ENCODE results near the gene MTURN.

The MTURN gene

DNA sequence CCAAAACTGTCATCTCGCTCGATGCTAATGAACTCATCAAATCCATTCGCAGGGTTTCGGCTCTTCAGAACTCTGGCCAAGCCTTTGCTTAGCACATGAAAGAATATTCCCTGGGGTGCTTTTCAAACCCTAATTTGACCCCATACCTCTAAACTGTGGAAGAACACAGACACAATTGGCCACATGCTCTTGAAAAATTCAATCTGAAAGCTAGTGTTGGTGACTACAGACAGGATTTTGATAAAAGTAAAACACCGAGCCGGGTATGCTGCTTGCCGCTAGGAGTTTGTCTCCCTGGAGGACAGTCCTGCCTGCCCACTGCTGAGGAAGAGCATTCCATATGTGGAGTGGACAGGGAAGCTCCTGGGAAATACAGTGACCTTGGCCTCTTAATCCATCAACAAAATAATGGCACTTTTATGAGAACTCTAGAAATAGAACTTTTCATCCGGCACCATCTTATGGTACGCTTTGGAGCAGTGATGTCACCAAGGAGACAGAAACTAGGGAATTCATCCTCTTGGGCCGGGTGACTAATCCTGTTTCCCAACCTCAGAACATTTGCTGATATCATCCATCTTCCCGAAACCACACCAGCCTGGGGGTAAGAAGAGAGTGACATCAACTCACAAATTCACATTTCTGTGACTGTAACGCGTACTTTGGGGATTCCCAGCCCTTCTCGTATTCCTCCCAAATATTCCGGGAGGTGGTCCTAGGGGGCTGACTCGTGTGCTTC is 34.2 kb downstream of the MTURN start:
- TF ChIP-seq ARNTL (CRISPR knock-in tag; IDR thresholded peaks at IDR 0.05; ENCODE audit: borderline replicate concordance, low read depth) (no peak), TCF4 (CRISPR knock-in tag; IDR thresholded peaks at IDR 0.05; ENCODE audit: borderline replicate concordance) (no peak), ZC3H10 (CRISPR knock-in tag; IDR thresholded peaks at IDR 0.05) (no peak), ZNF8 (CRISPR knock-in tag; IDR thresholded peaks at IDR 0.05) (no peak), ZFP3 (CRISPR knock-in tag; IDR thresholded peaks at IDR 0.05) (no peak), ZFP30 (CRISPR knock-in tag; IDR thresholded peaks at IDR 0.05) (no peak), RARB (CRISPR knock-in tag; IDR thresholded peaks at IDR 0.05) (no peak), BACH2 (CRISPR knock-in tag; IDR thresholded peaks at IDR 0.05; ENCODE audit: borderline replicate concordance) (no peak), ESRRG (CRISPR knock-in tag; IDR thresholded peaks at IDR 0.05) (no peak), SNAI2 (CRISPR knock-in tag; IDR thresholded peaks at IDR 0.05) (no peak), CSDC2 (CRISPR knock-in tag; IDR thresholded peaks at IDR 0.05) (no peak), GLIS3 (CRISPR knock-in tag; IDR thresholded peaks at IDR 0.05) (no peak), ZNF70 (CRISPR knock-in tag; IDR thresholded peaks at IDR 0.05) (no peak), PPARA (CRISPR knock-in tag; IDR thresholded peaks at IDR 0.05; ENCODE audit: borderline replicate concordance) (no peak), TOX (CRISPR knock-in tag; IDR thresholded peaks at IDR 0.05; ENCODE audit: borderline replicate concordance) (no peak)
- TF ChIP-seq, protein P1, sequence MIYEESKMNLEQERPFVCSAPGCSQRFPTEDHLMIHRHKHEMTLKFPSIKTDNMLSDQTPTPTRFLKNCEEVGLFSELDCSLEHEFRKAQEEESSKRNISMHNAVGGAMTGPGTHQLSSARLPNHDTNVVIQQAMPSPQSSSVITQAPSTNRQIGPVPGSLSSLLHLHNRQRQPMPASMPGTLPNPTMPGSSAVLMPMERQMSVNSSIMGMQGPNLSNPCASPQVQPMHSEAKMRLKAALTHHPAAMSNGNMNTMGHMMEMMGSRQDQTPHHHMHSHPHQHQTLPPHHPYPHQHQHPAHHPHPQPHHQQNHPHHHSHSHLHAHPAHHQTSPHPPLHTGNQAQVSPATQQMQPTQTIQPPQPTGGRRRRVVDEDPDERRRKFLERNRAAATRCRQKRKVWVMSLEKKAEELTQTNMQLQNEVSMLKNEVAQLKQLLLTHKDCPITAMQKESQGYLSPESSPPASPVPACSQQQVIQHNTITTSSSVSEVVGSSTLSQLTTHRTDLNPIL (CRISPR knock-in tag; IDR thresholded peaks at IDR 0.05; ENCODE audit: low read depth) = no peak
- TF ChIP-seq, protein P2, sequence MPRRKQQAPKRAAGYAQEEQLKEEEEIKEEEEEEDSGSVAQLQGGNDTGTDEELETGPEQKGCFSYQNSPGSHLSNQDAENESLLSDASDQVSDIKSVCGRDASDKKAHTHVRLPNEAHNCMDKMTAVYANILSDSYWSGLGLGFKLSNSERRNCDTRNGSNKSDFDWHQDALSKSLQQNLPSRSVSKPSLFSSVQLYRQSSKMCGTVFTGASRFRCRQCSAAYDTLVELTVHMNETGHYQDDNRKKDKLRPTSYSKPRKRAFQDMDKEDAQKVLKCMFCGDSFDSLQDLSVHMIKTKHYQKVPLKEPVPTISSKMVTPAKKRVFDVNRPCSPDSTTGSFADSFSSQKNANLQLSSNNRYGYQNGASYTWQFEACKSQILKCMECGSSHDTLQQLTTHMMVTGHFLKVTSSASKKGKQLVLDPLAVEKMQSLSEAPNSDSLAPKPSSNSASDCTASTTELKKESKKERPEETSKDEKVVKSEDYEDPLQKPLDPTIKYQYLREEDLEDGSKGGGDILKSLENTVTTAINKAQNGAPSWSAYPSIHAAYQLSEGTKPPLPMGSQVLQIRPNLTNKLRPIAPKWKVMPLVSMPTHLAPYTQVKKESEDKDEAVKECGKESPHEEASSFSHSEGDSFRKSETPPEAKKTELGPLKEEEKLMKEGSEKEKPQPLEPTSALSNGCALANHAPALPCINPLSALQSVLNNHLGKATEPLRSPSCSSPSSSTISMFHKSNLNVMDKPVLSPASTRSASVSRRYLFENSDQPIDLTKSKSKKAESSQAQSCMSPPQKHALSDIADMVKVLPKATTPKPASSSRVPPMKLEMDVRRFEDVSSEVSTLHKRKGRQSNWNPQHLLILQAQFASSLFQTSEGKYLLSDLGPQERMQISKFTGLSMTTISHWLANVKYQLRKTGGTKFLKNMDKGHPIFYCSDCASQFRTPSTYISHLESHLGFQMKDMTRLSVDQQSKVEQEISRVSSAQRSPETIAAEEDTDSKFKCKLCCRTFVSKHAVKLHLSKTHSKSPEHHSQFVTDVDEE (CRISPR knock-in tag; IDR thresholded peaks at IDR 0.05) = no peak
- TF ChIP-seq, protein P3, sequence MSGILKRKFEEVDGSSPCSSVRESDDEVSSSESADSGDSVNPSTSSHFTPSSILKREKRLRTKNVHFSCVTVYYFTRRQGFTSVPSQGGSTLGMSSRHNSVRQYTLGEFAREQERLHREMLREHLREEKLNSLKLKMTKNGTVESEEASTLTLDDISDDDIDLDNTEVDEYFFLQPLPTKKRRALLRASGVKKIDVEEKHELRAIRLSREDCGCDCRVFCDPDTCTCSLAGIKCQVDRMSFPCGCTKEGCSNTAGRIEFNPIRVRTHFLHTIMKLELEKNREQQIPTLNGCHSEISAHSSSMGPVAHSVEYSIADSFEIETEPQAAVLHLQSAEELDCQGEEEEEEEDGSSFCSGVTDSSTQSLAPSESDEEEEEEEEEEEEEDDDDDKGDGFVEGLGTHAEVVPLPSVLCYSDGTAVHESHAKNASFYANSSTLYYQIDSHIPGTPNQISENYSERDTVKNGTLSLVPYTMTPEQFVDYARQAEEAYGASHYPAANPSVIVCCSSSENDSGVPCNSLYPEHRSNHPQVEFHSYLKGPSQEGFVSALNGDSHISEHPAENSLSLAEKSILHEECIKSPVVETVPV (CRISPR knock-in tag; IDR thresholded peaks at IDR 0.05) = no peak
- TF ChIP-seq, protein P4, sequence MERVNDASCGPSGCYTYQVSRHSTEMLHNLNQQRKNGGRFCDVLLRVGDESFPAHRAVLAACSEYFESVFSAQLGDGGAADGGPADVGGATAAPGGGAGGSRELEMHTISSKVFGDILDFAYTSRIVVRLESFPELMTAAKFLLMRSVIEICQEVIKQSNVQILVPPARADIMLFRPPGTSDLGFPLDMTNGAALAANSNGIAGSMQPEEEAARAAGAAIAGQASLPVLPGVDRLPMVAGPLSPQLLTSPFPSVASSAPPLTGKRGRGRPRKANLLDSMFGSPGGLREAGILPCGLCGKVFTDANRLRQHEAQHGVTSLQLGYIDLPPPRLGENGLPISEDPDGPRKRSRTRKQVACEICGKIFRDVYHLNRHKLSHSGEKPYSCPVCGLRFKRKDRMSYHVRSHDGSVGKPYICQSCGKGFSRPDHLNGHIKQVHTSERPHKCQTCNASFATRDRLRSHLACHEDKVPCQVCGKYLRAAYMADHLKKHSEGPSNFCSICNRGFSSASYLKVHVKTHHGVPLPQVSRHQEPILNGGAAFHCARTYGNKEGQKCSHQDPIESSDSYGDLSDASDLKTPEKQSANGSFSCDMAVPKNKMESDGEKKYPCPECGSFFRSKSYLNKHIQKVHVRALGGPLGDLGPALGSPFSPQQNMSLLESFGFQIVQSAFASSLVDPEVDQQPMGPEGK (CRISPR knock-in tag; IDR thresholded peaks at IDR 0.05; ENCODE audit: borderline replicate concordance) = no peak
- no peak; the same call in 2 of the 3 replicates for ATAC-seq

DNA sequence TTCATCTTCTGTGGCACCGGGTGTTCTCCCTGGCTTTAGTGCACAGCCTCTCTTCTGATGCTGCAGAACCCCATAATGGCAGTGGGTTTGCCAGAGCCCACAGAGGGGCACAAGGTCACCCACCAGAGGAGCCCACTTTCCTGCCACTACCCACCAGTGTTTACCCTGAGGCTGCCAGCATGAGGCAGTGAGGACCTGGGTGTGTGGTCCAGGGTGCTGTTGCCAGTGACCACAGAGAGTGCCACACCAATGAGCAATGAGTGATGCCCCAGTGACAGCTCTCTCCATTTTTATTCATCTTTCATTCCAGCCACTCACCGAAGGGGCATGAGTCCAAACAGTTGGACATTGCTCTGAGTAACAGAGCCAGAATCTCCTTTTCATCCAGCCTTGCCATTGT is 34.8 kb downstream of the MTURN start:
- no peak for ATAC-seq
- no peak for TF ChIP-seq GLIS3 (CRISPR knock-in tag; IDR thresholded peaks at IDR 0.05)
- no peak for TF ChIP-seq OSR1 (CRISPR knock-in tag; IDR thresholded peaks at IDR 0.05)
- no peak for TF ChIP-seq CSDC2 (CRISPR knock-in tag; IDR thresholded peaks at IDR 0.05)
- no peak for TF ChIP-seq TCF4 (CRISPR knock-in tag; IDR thresholded peaks at IDR 0.05; ENCODE audit: borderline replicate concordance)
- no peak for TF ChIP-seq SNAI2 (CRISPR knock-in tag; IDR thresholded peaks at IDR 0.05)
- TF ChIP-seq TOX (CRISPR knock-in tag; IDR thresholded peaks at IDR 0.05; ENCODE audit: borderline replicate concordance) = no peak
- TF ChIP-seq ZFP30 (CRISPR knock-in tag; IDR thresholded peaks at IDR 0.05) = no peak
- TF ChIP-seq, protein P4 (CRISPR knock-in tag; IDR thresholded peaks at IDR 0.05; ENCODE audit: borderline replicate concordance) = no peak
- TF ChIP-seq, protein P3 (CRISPR knock-in tag; IDR thresholded peaks at IDR 0.05) = no peak
